Right ventricle myocardium superior (tissue), 1 donor: ENCODE results near the gene BBS12. TPM values are rescaled to one million over a fixed set of nuclear protein-coding genes. Genes with fewer than 3 reads are reported as not detected.

Experiments used
- ATAC-seq: fragments of 200-7000 bp; cut with Tn5 transposase; one replicate; pipeline ENCODE4 v1.9.1; 2020; ENCODE audit warnings: mild to moderate bottlenecking; ENCODE audit not compliant: poor library complexity
- DNase-seq: peaks from one replicate; pipeline ENCODE4 v3.0.0-alpha.2; 2020
- intact Hi-C: fragments of 100-400 bp; cut with DNase I; formaldehyde crosslinking; loops from one replicate; pipeline ENCODE4 v1.11.2; 2022
- total RNA-seq: library from RNA; stranded (reverse); fragmentation: NEBNext Ultra II Directional; extraction: Animal tissue kit (Norgen Biotek cat#: 25700); gene quantifications from one replicate; pipeline ENCODE4 v1.2.1, GENCODE V29; 2021
- donor health status: DM: no; HTN: yes; CAD: no; lungs with severe emphysema.

Gene BBS12
- total RNA-seq, 1 donor from 2014 or later: 4.9 TPM

- intact Hi-C loops: loop anchor here (5.0 kb wide), 1 partner anchor 159 kb away; no protein-coding TSS in a partner anchor
- peak; percentile 59 for ATAC-seq
- no peak for DNase-seq
Observed at GRCh38 chr4:122758033-122758432, 25.5 kb downstream of the BBS12 start.

DNA sequence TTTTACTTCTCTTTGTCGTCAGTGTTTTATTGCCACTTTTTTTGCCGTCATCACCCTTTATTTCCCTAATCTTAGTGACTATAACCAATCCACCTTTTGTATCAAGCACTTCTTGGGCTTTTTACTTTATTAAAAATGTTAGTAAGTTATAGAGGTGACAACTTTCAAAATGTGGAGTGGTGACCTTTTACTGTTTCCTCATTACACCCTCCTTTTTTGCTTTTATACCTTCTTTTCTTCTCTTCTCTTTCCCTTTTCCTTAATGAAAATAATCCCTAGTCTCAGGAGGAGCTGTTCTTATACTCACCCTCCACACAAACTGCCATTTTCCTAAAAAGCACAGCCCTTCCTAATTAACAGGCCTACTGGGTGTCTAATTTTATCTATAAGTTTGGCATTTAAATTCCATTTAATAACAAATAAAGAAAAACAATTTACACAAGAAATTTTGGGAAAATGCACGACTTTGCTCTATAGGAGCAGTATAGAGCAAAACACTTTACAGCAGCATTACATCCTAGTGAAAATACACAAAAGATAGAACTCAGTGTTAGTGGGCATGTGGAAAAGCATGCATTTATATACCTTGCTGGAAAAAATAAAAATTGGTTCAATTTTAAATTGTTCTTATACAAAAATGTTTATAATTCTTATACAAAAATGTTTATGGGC is 27.3 kb downstream of the BBS12 start:
- no peak for ATAC-seq
- intact Hi-C loops: loop anchor here (5.0 kb wide), 1 partner anchor 158 kb away; no protein-coding TSS in a partner anchor
- no peak for DNase-seq

- DNase-seq (no peak), ATAC-seq (no peak)
- intact Hi-C loops: no loop called here
Observed at GRCh38 chr4:122762520-122762919, 30.0 kb downstream of the BBS12 start.

GRCh38 chr4:122762966-122763716 is 30.6 kb downstream of the BBS12 start:
- intact Hi-C loops: no loop called here
- no peak for ATAC-seq
- DNase-seq: no peak

- intact Hi-C loops: no loop called here
- ATAC-seq (no peak), DNase-seq (no peak)
Observed at GRCh38 chr4:122764071-122764820, 31.7 kb downstream of the BBS12 start.

DNA sequence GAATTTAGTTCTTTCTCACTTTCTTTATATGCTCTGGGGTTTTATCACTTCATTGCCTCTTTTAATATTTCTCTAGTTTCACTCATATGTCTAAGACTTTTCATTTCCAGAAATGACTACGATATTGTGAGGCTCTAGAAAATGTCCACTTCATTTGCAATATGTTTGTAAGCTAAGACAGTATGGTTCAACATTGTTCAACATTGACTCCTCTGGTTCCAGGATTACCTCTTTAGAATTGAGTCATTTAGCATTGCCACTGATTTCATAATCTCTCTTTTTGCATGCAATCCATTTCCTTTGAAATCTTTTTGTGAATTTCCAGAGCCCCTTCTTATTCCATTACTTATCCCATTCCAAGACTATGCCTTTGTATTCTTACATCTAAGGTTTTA is 32.3 kb downstream of the BBS12 start:
- ATAC-seq (no peak), DNase-seq (no peak)
- intact Hi-C loops: no loop called here

DNA sequence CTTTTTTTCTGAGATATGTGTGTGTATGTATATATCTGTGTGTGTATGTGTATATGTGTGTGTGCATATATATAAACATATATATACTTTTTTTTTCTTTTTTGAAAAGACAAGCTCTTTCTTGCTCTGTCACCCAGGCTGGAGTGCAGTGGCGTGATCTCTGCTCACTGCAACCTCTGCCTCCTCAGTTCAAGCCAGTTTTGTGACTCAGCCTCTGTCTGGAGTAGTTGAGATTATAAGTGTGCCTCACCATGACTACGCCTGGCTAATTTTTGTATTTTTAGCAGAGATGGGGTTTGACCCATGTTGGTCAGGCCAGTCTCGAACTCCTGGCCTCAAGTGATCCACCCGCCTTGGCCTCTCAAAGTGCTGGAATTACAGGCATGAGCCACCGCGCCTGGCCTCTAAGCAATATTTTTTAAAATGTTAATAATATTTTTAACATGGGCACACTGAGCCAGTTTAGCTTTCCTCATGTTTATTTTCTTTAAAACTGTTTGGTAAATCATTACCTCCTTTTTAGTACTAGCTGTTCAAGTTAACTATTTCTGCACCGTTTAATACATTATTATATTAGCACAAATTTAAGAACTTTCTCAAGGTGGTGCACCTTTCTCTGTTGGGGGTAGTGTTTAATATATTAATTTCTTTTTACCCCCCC is 33.3 kb downstream of the BBS12 start:
- intact Hi-C loops: no loop called here
- ATAC-seq: no peak
- no peak for DNase-seq

GRCh38 chr4:122766353-122766705 is 33.8 kb downstream of the BBS12 start:
- ATAC-seq: no peak
- no peak for DNase-seq
- intact Hi-C loops: no loop called here

DNA sequence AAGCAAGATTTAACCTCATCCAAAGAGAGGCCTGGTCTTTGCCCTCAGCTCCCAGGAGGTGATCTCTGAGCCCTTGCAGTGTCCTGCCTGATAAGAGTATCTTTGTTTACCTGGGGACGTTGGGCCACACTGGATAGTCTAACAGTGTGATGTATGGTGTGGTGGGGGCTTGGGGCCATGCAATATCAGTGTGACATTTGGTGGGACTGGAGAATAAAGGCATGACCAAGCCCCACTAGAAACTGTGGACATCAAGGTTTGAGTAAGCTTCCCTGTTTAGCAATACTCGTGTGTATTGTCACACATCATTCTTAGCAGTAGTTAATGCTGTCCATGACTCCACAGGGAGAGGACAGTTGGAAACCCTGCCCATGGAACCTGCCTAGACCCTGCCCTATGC is 34.4 kb downstream of the BBS12 start:
- intact Hi-C loops: no loop called here
- ATAC-seq (no peak), DNase-seq (no peak)

GRCh38 chr4:122771724-122772123 is 39.2 kb downstream of the BBS12 start:
- DNase-seq (no peak), ATAC-seq (peak; percentile 64)
- intact Hi-C loops: no loop called here

- DNase-seq (no peak), ATAC-seq (no peak)
- intact Hi-C loops: no loop called here
Observed at GRCh38 chr4:122772311-122772710, 39.8 kb downstream of the BBS12 start.

- intact Hi-C loops: no loop called here
- no peak for DNase-seq
- ATAC-seq: no peak
Observed at GRCh38 chr4:122772986-122773385, 40.5 kb downstream of the BBS12 start.

DNA sequence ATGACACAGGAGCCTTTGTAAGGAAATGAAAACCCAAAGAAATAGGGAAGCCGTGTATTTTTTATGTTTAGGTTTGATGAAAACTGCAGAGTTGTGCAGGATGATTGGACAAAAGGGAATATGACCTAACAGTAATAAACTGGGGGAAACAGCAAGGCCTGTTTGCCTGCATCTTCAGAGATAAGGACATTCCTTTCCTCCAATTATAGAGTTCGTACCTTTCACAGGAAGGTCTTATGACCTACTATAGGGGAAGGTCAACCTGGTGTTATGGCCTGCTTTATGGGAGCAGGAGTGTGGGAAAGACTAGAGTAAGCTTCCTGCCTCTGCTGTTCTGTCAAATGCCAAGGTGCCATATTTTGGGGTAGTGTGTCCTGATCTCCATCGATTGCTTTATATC is 42.5 kb downstream of the BBS12 start:
- ATAC-seq (no peak), DNase-seq (no peak)
- intact Hi-C loops: no loop called here

GRCh38 chr4:122775987-122776836 is 43.7 kb downstream of the BBS12 start:
- intact Hi-C loops: no loop called here
- ATAC-seq: peak; percentile 38
- no peak for DNase-seq

- intact Hi-C loops: no loop called here
- DNase-seq: no peak
- no peak for ATAC-seq
Observed at GRCh38 chr4:122776916-122777315, 44.4 kb downstream of the BBS12 start.

GRCh38 chr4:122777846-122778673 is 45.6 kb downstream of the BBS12 start:
- ATAC-seq (no peak), DNase-seq (no peak)
- intact Hi-C loops: no loop called here

- ATAC-seq (no peak), DNase-seq (no peak)
- intact Hi-C loops: no loop called here
Observed at GRCh38 chr4:122781486-122781885, 49.0 kb downstream of the BBS12 start.
